ENCODE results near the gene ANXA11.

GRCh38 chr10:80197972-80198916 lies 7.1 kb downstream of the ANXA11 start:
- TF ChIP-seq CTCF (IDR thresholded peaks at IDR 0.05) (no peak), POLR2A (IDR thresholded peaks at IDR 0.05) (no peak)
